Measurements from ENCODE around the gene MFSD2B. TPM values are rescaled to one million over a fixed set of nuclear protein-coding genes. Genes with fewer than 3 reads are reported as not detected.

Gene MFSD2B
- total RNA-seq, 1 donor from 2014 or later = not detected

DNA sequence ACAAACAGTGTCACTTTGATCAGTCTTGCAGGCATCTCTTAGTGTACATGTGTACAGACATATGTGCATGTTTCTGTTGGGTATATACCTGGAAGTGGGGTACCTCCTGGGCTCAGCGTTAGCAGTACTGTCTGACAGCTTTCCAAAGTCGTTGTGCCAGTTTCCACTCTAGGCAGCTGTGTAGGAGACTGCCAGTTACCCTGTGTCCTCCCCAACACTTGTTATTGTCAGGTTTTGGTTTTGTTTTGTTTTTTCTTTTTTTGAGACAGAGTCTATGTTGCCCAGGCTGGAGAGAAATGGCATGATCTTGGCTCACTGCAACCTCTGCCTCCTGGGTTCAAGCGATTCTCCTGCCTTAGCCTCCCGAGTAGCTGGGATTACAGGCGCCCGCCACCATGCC lies 45.9 kb downstream of the MFSD2B start:
- Mint-ChIP-seq H3K36me3 (ENCODE audit: low read depth) (peaks cover 3% of the 10 kb centered on the region), H3K4me1 (ENCODE audit: low read depth) (no peaks in the 10 kb centered on the region), H3K27ac (ENCODE audit: unreplicated experiment) (no peak overlapping the region), H3K4me3 (ENCODE audit: unreplicated experiment) (no peak overlapping the region), H3K9me3 (ENCODE audit: low read depth) (peaks cover 2% of the 10 kb centered on the region), H3K27me3 (ENCODE audit: low read depth) (no peaks in the 10 kb centered on the region)
- TF ChIP-seq, protein P1, sequence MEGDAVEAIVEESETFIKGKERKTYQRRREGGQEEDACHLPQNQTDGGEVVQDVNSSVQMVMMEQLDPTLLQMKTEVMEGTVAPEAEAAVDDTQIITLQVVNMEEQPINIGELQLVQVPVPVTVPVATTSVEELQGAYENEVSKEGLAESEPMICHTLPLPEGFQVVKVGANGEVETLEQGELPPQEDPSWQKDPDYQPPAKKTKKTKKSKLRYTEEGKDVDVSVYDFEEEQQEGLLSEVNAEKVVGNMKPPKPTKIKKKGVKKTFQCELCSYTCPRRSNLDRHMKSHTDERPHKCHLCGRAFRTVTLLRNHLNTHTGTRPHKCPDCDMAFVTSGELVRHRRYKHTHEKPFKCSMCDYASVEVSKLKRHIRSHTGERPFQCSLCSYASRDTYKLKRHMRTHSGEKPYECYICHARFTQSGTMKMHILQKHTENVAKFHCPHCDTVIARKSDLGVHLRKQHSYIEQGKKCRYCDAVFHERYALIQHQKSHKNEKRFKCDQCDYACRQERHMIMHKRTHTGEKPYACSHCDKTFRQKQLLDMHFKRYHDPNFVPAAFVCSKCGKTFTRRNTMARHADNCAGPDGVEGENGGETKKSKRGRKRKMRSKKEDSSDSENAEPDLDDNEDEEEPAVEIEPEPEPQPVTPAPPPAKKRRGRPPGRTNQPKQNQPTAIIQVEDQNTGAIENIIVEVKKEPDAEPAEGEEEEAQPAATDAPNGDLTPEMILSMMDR (IDR thresholded peaks at IDR 0.05) = no peak
- DNase-seq (ENCODE audit: low spot score) = no peak

DNA sequence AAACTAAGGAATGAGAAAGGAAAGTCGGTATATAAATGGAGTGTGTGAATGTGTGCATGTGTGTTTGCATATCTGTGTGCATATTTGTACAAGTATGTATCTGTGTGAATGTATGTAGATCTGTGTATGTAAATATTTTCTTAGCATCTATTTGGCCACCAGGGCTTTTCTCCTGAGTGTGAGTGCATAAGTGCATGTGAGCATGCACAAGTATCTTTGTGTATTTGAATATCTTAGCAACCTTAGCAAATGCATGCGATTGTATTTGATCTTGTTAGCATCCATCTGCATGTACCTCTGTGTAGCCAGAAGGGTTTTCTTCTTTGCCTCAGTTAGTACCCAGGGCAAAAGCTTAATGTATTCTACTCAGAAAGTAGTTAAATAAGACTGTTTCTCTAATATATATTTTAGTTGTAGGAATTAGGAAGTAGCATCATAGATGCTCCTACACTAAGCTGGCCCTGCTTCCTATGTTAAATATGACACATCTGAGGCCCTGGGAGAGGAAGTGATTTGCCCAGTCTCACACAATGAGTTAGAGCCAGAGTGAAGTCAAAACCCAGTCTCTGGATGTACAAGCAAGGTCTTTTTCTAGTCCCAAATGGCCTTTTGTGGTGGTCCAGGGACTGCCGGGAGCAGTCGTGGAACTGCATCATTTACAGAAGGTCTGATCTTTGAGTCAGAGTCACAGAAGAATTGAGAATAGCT lies 48.8 kb downstream of the MFSD2B start:
- H3K9me3 Mint-ChIP-seq (ENCODE audit: low read depth) = peaks cover 2% of the 10 kb centered on the region
- H3K27me3 Mint-ChIP-seq (ENCODE audit: low read depth) = no peaks in the 10 kb centered on the region
- H3K27ac Mint-ChIP-seq (ENCODE audit: unreplicated experiment) = no peak overlapping the region
- no peak for DNase-seq (ENCODE audit: low spot score)
- no peaks in the 10 kb centered on the region for H3K4me1 Mint-ChIP-seq (ENCODE audit: low read depth)
- H3K4me3 Mint-ChIP-seq (ENCODE audit: unreplicated experiment) = no peak overlapping the region
- H3K36me3 Mint-ChIP-seq (ENCODE audit: low read depth) = peaks cover 3% of the 10 kb centered on the region
- TF ChIP-seq, protein P1 (IDR thresholded peaks at IDR 0.05) = no peak

DNA sequence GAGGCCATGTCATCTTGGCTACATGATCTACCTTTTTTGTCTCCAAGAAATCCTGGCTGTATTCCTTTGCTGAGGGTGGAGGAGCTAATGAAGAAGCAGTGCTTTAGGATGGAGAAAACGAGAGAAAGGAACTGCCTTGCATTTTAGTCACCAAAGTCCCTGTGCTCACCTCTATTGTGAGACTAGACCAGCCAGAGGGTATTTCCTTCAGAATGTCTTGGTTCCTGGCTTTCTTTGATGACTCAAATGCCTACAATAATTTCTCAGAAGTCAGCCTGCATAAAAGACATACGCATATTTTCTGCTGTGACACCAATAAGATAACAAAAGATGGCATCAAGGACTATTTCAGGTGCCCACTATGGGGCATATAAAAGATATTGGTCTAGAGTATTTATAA lies 55.5 kb downstream of the MFSD2B start:
- no peak for DNase-seq (ENCODE audit: low spot score)
- no peaks in the 10 kb centered on the region for H3K27me3 Mint-ChIP-seq (ENCODE audit: low read depth)
- H3K4me3 Mint-ChIP-seq (ENCODE audit: unreplicated experiment) = no peak overlapping the region
- H3K9me3 Mint-ChIP-seq (ENCODE audit: low read depth) = no peaks in the 10 kb centered on the region
- no peaks in the 10 kb centered on the region for H3K4me1 Mint-ChIP-seq (ENCODE audit: low read depth)
- TF ChIP-seq, protein P1 (IDR thresholded peaks at IDR 0.05) = no peak
- peaks cover 11% of the 10 kb centered on the region for H3K36me3 Mint-ChIP-seq (ENCODE audit: low read depth)
- H3K27ac Mint-ChIP-seq (ENCODE audit: unreplicated experiment) = no peak overlapping the region

DNA sequence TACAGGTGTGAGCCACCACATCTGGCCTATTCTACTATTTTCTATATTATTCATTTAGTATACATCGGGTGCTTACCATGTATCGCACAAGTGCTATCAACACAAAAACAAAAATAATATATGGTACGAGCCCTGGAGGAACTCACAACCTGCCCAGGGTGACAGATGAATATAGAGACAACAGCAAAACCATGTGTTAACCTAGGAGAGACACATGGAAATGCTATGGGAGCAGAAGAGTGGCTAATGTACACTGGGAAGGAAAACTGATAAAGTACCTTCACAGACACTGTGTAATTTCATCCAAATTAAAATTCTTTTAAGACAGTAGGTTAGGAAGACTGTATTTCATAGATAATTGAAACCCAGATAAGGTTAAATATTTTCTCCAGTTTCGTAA lies 62.4 kb downstream of the MFSD2B start:
- Mint-ChIP-seq H3K4me3 (ENCODE audit: unreplicated experiment) (no peak overlapping the region), H3K27ac (ENCODE audit: unreplicated experiment) (no peak overlapping the region), H3K9me3 (ENCODE audit: low read depth) (no peaks in the 10 kb centered on the region), H3K27me3 (ENCODE audit: low read depth) (no peaks in the 10 kb centered on the region), H3K36me3 (ENCODE audit: low read depth) (peaks cover 9% of the 10 kb centered on the region), H3K4me1 (ENCODE audit: low read depth) (peaks cover 20% of the 10 kb centered on the region)
- DNase-seq (ENCODE audit: low spot score) = no peak
- TF ChIP-seq, protein P1 (IDR thresholded peaks at IDR 0.05) = no peak

DNA sequence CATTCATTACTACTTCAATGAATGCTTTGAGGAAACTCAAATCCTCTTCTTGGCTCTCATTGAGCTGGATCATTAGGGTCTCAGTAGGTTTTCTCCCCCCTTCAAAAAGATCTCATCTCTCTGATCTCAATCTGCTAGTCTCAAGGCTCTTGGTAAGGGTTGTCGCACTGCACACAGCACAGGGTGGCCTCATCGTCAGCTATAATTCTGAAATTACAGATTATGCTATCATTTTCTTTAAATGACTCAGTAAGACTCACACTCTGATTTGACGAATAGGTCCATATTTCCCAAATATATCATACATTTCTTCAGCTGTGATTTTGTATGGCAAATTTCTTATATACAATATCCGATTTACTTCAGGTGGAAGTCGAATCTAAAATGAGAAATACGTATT lies 63.9 kb downstream of the MFSD2B start:
- no peak for DNase-seq (ENCODE audit: low spot score)
- no peaks in the 10 kb centered on the region for H3K27me3 Mint-ChIP-seq (ENCODE audit: low read depth)
- H3K4me1 Mint-ChIP-seq (ENCODE audit: low read depth) = peaks cover 28% of the 10 kb centered on the region
- no peak overlapping the region for H3K4me3 Mint-ChIP-seq (ENCODE audit: unreplicated experiment)
- peaks cover 5% of the 10 kb centered on the region for H3K36me3 Mint-ChIP-seq (ENCODE audit: low read depth)
- H3K9me3 Mint-ChIP-seq (ENCODE audit: low read depth) = no peaks in the 10 kb centered on the region
- no peak overlapping the region for H3K27ac Mint-ChIP-seq (ENCODE audit: unreplicated experiment)
- TF ChIP-seq, protein P1 (IDR thresholded peaks at IDR 0.05) = no peak
